Measurements from ENCODE around the gene TSPOAP1. TPM values are rescaled to one million over a fixed set of nuclear protein-coding genes. Genes with fewer than 3 reads are reported as not detected.

Gene TSPOAP1
- total RNA-seq, 1 experiment from 2014 or later, result not detected

DNA sequence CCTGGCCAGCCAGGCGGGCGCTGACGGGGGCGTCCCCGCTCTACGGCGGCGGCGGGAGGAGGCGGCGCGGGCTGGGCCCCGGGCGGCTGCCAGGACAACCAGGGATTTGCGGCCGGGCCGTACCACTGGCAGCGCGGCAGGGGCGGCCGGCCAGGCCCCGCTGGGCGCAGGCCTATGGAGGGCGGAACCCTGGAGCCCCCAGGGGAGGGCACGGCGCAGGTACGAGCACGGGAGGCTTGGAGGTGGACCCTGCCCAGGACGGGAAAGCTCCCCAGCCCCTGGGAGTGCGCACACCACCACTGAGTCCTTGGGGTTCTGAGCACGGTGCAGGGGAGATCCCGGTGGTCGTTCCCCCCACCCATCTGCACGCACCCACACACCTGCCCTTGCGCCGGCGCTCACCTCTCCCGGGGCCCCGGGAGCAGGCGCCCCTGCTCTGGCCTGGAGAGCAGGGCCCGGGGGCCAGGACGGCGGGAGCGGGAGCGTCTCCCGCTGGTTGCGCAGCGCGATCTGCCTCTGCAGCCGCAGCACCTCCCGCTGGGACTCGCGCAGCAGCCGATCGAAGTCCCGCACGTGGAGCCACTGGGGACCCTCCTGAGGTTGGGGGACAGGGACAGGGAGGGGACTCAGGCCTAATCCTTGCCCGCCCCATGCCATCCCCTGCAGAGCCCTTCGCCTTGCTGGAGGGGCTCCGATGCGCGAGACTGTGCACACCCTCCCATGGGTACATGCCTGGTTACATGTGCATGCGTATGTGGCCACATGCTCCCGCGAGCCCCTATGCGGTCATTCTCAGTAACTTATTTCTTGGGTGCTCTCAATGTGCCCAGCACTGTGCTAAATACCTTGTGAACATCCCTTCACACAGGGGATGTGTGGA is 3.9 kb downstream of the TSPOAP1 start:
- intact Hi-C loops (cut with micrococcal nuclease), result no loop called here
- peaks cover 43% of the 10 kb centered on the region for H3K27me3 Mint-ChIP-seq (ENCODE audit: insufficient read depth, unreplicated experiment)

DNA sequence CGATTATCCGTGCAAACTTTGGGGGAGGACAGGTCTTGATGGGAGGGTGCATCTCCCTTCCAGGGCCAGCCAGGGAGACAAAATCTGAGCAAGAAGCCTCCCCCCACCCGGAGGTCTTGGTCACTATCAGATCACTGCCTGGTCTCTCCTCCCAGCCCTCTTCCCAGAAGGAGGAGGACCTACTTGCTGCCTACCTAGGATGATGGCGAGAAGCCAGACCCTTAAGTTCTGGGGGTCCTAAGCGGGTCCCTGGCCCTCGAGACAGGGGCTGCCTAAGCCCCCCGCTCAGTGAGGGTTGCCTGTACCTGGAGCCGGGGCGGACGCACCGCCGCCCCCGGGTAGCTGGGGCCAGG is 4.6 kb downstream of the TSPOAP1 start:
- Mint-ChIP-seq H3K27me3 (ENCODE audit: insufficient read depth, unreplicated experiment) (peaks cover 43% of the 10 kb centered on the region), H3K4me1 (ENCODE audit: insufficient read depth, unreplicated experiment) (peaks cover 5% of the 10 kb centered on the region), H3K9me3 (ENCODE audit: unreplicated experiment) (no peaks in the 10 kb centered on the region), H3K4me3 (ENCODE audit: unreplicated experiment) (no peak overlapping the region), H3K27ac (ENCODE audit: low read depth, unreplicated experiment) (no peak overlapping the region), H3K36me3 (ENCODE audit: insufficient read depth, unreplicated experiment) (no peaks in the 10 kb centered on the region)
- POLR2A ChIA-PET, result no interaction called here
- CTCF ChIA-PET, result interaction anchor here (0.9 kb wide), 1 partner anchor 124 kb away, joined by 4 read pairs; no protein-coding TSS in a partner anchor
- TF ChIP-seq, protein P1, sequence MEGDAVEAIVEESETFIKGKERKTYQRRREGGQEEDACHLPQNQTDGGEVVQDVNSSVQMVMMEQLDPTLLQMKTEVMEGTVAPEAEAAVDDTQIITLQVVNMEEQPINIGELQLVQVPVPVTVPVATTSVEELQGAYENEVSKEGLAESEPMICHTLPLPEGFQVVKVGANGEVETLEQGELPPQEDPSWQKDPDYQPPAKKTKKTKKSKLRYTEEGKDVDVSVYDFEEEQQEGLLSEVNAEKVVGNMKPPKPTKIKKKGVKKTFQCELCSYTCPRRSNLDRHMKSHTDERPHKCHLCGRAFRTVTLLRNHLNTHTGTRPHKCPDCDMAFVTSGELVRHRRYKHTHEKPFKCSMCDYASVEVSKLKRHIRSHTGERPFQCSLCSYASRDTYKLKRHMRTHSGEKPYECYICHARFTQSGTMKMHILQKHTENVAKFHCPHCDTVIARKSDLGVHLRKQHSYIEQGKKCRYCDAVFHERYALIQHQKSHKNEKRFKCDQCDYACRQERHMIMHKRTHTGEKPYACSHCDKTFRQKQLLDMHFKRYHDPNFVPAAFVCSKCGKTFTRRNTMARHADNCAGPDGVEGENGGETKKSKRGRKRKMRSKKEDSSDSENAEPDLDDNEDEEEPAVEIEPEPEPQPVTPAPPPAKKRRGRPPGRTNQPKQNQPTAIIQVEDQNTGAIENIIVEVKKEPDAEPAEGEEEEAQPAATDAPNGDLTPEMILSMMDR (IDR thresholded peaks at IDR 0.05; ENCODE audit: unreplicated experiment), result no peak
- BruUV-seq (replicated peaks), result no TSS peak
- intact Hi-C loops (cut with micrococcal nuclease), result no loop called here
- no peak for DNase-seq (ENCODE audit: unreplicated experiment)

More for the DNA sequence above, 3.9 kb downstream of the TSPOAP1 start:
- POLR2A ChIA-PET, result no interaction called here
- Mint-ChIP-seq H3K36me3 (ENCODE audit: insufficient read depth, unreplicated experiment) (no peaks in the 10 kb centered on the region), H3K4me1 (ENCODE audit: insufficient read depth, unreplicated experiment) (peaks cover 5% of the 10 kb centered on the region), H3K27ac (ENCODE audit: low read depth, unreplicated experiment) (no peak overlapping the region), H3K4me3 (ENCODE audit: unreplicated experiment) (no peak overlapping the region), H3K9me3 (ENCODE audit: unreplicated experiment) (no peaks in the 10 kb centered on the region)
- BruUV-seq (replicated peaks), result no TSS peak
- no peak for DNase-seq (ENCODE audit: unreplicated experiment)
- TF ChIP-seq, protein P1 (IDR thresholded peaks at IDR 0.05; ENCODE audit: unreplicated experiment), result no peak
- CTCF ChIA-PET, result interaction anchor here (0.9 to 3.0 kb wide), 2 partner anchors 8 to 124 kb away, joined by 4 to 14 read pairs; no protein-coding TSS in a partner anchor

DNA sequence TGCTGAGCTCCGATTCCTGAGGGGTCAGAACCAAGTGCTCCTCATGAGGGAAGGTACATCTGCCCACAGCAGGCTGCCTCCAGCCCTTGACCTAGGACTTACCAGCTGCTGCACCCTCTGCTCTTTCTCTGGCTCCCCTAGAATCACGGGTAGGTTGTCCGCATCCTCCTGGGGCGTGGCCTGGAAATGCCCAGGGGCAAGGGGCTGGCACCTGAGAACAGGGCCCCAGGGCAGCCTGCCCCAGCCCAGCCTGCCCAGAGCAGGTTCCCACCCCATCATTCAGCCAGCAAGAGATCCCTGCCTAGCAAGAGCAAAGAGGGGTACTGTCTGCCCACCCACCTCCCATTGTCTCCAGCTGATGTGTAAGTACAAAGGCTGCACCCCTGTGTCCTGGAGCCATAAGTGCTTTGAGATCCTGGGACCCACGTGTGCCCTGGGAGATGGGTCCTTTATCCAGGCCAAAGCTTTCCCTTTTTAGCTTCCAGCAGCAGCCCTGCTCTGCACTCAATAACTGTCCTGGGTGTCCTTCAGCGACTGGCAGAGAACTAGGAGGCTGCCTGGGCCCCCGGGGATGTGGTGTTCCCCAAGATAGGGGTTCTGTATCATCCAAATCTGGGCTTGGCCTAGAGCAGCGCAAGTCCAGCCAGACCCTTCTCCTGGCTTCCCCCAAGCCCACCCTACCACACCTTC is 5.1 kb downstream of the TSPOAP1 start:
- Mint-ChIP-seq H3K27ac (ENCODE audit: low read depth, unreplicated experiment) (no peak overlapping the region), H3K27me3 (ENCODE audit: insufficient read depth, unreplicated experiment) (peaks cover 38% of the 10 kb centered on the region), H3K36me3 (ENCODE audit: insufficient read depth, unreplicated experiment) (no peaks in the 10 kb centered on the region), H3K4me3 (ENCODE audit: unreplicated experiment) (no peak overlapping the region), H3K4me1 (ENCODE audit: insufficient read depth, unreplicated experiment) (peaks cover 5% of the 10 kb centered on the region), H3K9me3 (ENCODE audit: unreplicated experiment) (no peaks in the 10 kb centered on the region)
- TF ChIP-seq, protein P1 (IDR thresholded peaks at IDR 0.05; ENCODE audit: unreplicated experiment), result no peak
- ChIA-PET CTCF (interaction anchor here (0.9 kb wide), 1 partner anchor 125 kb away, joined by 4 read pairs; no protein-coding TSS in a partner anchor), POLR2A (interaction anchor here (1.0 kb wide), 1 partner anchor 28 kb away, joined by 4 read pairs; the partner anchor contains the start of gene SUPT4H1)
- DNase-seq (ENCODE audit: unreplicated experiment), result no peak
- no TSS peak for BruUV-seq (replicated peaks)
- intact Hi-C loops (cut with micrococcal nuclease), result no loop called here

DNA sequence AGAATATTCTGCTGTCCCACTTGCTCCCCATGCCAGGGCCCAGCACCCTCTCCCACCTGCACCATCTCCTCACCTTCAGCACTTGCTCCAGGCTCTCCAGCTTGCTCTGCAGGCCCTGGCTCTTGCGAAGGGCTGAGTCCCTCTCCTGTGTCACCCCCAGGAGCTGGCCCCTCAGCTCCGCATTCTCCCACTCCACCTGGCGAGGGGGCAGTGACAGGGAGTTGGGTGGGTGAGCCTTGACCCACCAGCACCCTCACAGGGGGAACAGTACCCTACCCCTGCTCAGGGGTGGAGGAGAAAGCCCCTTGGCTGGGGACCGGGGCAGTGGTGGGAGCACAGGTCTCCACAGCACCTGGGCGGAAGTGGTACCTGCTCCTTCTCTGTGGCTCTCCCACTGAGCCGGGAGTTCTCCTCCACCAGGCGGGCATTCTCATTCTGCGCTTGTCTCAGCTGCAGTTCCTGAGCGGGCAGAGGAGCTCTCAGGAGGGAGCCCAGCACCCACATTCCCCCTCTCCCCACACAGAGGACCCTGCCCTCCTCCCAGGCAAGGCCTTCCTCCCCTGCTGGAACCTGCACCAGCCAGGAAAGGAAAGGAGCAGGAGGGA is 5.9 kb downstream of the TSPOAP1 start:
- Mint-ChIP-seq H3K27me3 (ENCODE audit: insufficient read depth, unreplicated experiment) (peaks cover 30% of the 10 kb centered on the region), H3K36me3 (ENCODE audit: insufficient read depth, unreplicated experiment) (no peaks in the 10 kb centered on the region), H3K4me1 (ENCODE audit: insufficient read depth, unreplicated experiment) (peaks cover 6% of the 10 kb centered on the region), H3K9me3 (ENCODE audit: unreplicated experiment) (no peaks in the 10 kb centered on the region), H3K4me3 (ENCODE audit: unreplicated experiment) (no peak overlapping the region), H3K27ac (ENCODE audit: low read depth, unreplicated experiment) (no peak overlapping the region)
- DNase-seq (ENCODE audit: unreplicated experiment), result no peak
- BruUV-seq (replicated peaks), result no TSS peak
- POLR2A ChIA-PET, result interaction anchor here (0.6 to 1.2 kb wide), 3 partner anchors 29 to 95 kb away, joined by 3 to 4 read pairs (median 4); partner anchors contain the start of gene SUPT4H1
- intact Hi-C loops (cut with micrococcal nuclease), result no loop called here
- TF ChIP-seq, protein P1 (IDR thresholded peaks at IDR 0.05; ENCODE audit: unreplicated experiment), result no peak
- CTCF ChIA-PET, result interaction anchor here (0.6 to 1.3 kb wide), 4 partner anchors 20 to 129 kb away, joined by 3 to 4 read pairs (median 3); no protein-coding TSS in a partner anchor
